HepG2 (cell line): ENCODE data around the gene PPP1R12B. TPM values are rescaled to one million over a fixed set of nuclear protein-coding genes. Genes with fewer than 3 reads are reported as not detected.
"Not testable (repeated sequence)": the region's sequence is repeated elsewhere in the genome, so short reads cannot be mapped to it uniquely, and the experiment has no call there.

Source experiments
- ATAC-seq: fragments of 200-7000 bp; cut with Tn5 transposase; 3 replicates; pipeline ENCODE4 v1.9.1; 2020; ENCODE audit warnings: mild to moderate bottlenecking, moderate library complexity
- BruUV-seq: library from RNA; stranded (reverse); fragments of 400-500 nt; replicated peaks from 2 replicates; lab custom pipeline; 2021; lab: Mats Ljungman, UMichigan
- CTCF ChIA-PET: fragments of 300-600 bp; formaldehyde crosslinking; extraction: SDS; loops from one replicate; lab custom pipeline; 2021; ENCODE audit warnings: low total read pairs, inconsistent platforms, low intra/inter-chr PET ratio; lab: Yijun Ruan, JAX
- POLR2A ChIA-PET: fragments of 350-600 bp; sonication (Branson Sonifier 250); formaldehyde crosslinking; loops from one replicate; lab custom pipeline; 2020; ENCODE audit warnings: antibody characterized with exemption, inconsistent platforms; lab: Yijun Ruan, JAX
- DNase-seq: peaks from one replicate; pipeline ENCODE4 v3.0.0-alpha.2; 2015; ENCODE audit warnings: low spot score
- FAIRE-seq: peaks from 3 replicates; lab custom pipeline; 2011; peaks lifted over from hg19 to GRCh38; lab: Jason Lieb, UNC
- H2AFZ ChIP-seq: one replicate; pipeline ENCODE4 v1.6.1; 2011; ENCODE audit warnings: low read length, inconsistent platforms
- H3K27ac ChIP-seq: fragments of 300-600 bp; 3 replicates; pipeline ENCODE4 v1.8.0; 2011; ENCODE audit warnings: mixed run types, mild to moderate bottlenecking, mixed read lengths, low read length, inconsistent platforms; ENCODE audit not compliant: insufficient read depth; ENCODE audit errors: extremely low read length
- H3K27me3 ChIP-seq, 2 experiments: fragments of 200-600 bp in 1 of 2; 2 replicates in 1 of 2; 3 replicates in 1 of 2; pipeline versions ENCODE4 v1.6.0 to v1.8.0; 2011; ENCODE audit warnings: low read length in 2 of 2, mild to moderate bottlenecking in 2 of 2, moderate library complexity in 2 of 2, inconsistent platforms in 1 of 2; ENCODE audit not compliant: insufficient read depth in 2 of 2, control insufficient read depth in 1 of 2
- H3K36me3 ChIP-seq, 2 experiments: fragments of 200-600 bp in 1 of 2; replicated peaks in 1 of 2; 2 replicates in 1 of 2; 3 replicates in 1 of 2; pipeline versions ENCODE4 v1.5.1 to v1.8.0; 2011; ENCODE audit warnings: low read length in 2 of 2, inconsistent platforms in 1 of 2; ENCODE audit not compliant: insufficient read depth in 2 of 2, control insufficient read depth in 1 of 2
- H3K4me1 ChIP-seq: 2 replicates; pipeline ENCODE4 v1.5.1; 2012; ENCODE audit warnings: low read length, inconsistent platforms; ENCODE audit not compliant: insufficient read depth
- H3K4me2 ChIP-seq: 2 replicates; pipeline ENCODE4 v1.6.0; 2011; ENCODE audit warnings: low read depth, low read length, inconsistent platforms
- H3K4me3 ChIP-seq, 3 experiments: fragments of 200-600 bp in 1 of 3; sonication (generic), shearing (Covaris generic) in 1 of 3; replicated peaks in 1 of 3; 2 replicates each; pipeline ENCODE4 v1.5.1; 2011 to 2016; ENCODE audit warnings: low read length in 3 of 3, inconsistent platforms in 2 of 3, low read depth in 2 of 3, mild to moderate bottlenecking in 2 of 3, control low read depth in 1 of 3, mixed read lengths in 1 of 3; ENCODE audit not compliant: insufficient read depth in 1 of 3
- H3K79me2 ChIP-seq: one replicate; pipeline ENCODE4 v1.6.1; 2011; ENCODE audit warnings: low read length, inconsistent platforms; ENCODE audit not compliant: insufficient read depth
- H3K9ac ChIP-seq: 2 replicates; pipeline ENCODE4 v1.6.0; 2011; ENCODE audit warnings: mild to moderate bottlenecking, low read depth, low read length, inconsistent platforms; ENCODE audit not compliant: insufficient read depth
- H3K9me3 ChIP-seq: 2 replicates; pipeline ENCODE4 v1.5.1; 2012; ENCODE audit warnings: mild to moderate bottlenecking, low read length
- H4K20me1 ChIP-seq: 2 replicates; pipeline ENCODE4 v1.6.0; 2011; ENCODE audit warnings: inconsistent platforms, mild to moderate bottlenecking, low read length, moderate library complexity; ENCODE audit not compliant: insufficient read depth
- MAFK ChIP-seq, 2 experiments: IDR thresholded peaks in 1 of 2; conservative IDR thresholded peaks in 1 of 2; 2 replicates each; pipeline ENCODE4 v1.6.1; 2011; ENCODE audit warnings: improper control_type of control experiment in 2 of 2, low read length in 2 of 2
- ZBTB26 ChIP-seq: IDR thresholded peaks from 2 replicates; pipeline ENCODE4 v1.6.1; 2016; ENCODE audit warnings: missing compliant biosample characterization, missing genetic modification reagents, borderline replicate concordance
- ZNF510 ChIP-seq: sonication (generic); formaldehyde crosslinking; IDR thresholded peaks from 2 replicates; pipeline ENCODE4 v1.4.0; 2020; ENCODE audit warnings: low read depth, mild to moderate bottlenecking, missing genetic modification reagents
- ZSCAN30 ChIP-seq: sonication (generic); formaldehyde crosslinking; IDR thresholded peaks from 2 replicates; pipeline ENCODE4 v1.5.0; 2020; ENCODE audit warnings: mild to moderate bottlenecking, missing genetic modification reagents
- WGBS: methylation state at CpG from one replicate; pipeline ENCODE4 v1.1.6; 2017; ENCODE audit warnings: low lambda C conversion rate; 5-methylcytosine and 5-hydroxymethylcytosine counted together
- in situ Hi-C: cut with HindIII; loops from 2 replicates; pipeline ENCODE4 v1.10.0; 2017; ENCODE audit warnings: low pct_unique_long_range_greater_than_20kb; ENCODE audit not compliant: extremely low pct_ligation_motif_present
- intact Hi-C: fragments of 100-400 bp; cut with micrococcal nuclease; formaldehyde crosslinking; loops from one replicate; pipeline ENCODE4 v1.10.0; 2022; ENCODE audit not compliant: unreplicated experiment
- polyA plus RNA-seq, 8 experiments: library from polyadenylated mRNA; depleted of rRNA in 3 of 8; stranded (reverse) in 7 of 8; unstranded in 1 of 8; fragments of >200 nt; fragmentation: Illumina TruSeq in 4 of 8; extraction: Trizol in 4 of 8; gene quantifications; 2 replicates each; pipeline versions ENCODE4 v1.2.1 to v1.2.3, GENCODE V29; 2011 to 2016; ENCODE audit warnings: low read depth in 4 of 8, missing spikeins in 1 of 8, mixed read lengths in 1 of 8; ENCODE audit not compliant: insufficient read depth in 1 of 8
- total RNA-seq, 5 experiments: library from RNA; depleted of rRNA; stranded (reverse); fragments of >200 nt; fragmentation: Illumina TruSeq; extraction: Trizol; gene quantifications; 2 replicates each; pipeline ENCODE4 v1.2.3, GENCODE V29; 2016; ENCODE audit warnings: low read depth in 1 of 5

Gene PPP1R12B
- total and polyA plus RNA-seq, 2 of the 13 experiments (the other 11 are each of a cell fraction or from before 2014, with no cell fraction given), result 12.0 to 13.6 TPM

- Histone ChIP-seq H3K27ac (no peak overlapping the region), H3K36me3 (no peaks in the 10 kb centered on the region; a peak in 1 of 5 replicates), H4K20me1 (no peaks in the 10 kb centered on the region)
- in situ Hi-C loops (no loop called here), intact Hi-C loops (no loop called here)
- POLR2A ChIA-PET, result no interaction called here
- BruUV-seq, result no TSS peak
- no peak for TF ChIP-seq ZBTB26 (CRISPR knock-in tag)
- TF ChIP-seq ZSCAN30 (CRISPR knock-in tag), result no peak
- TF ChIP-seq ZNF510 (CRISPR knock-in tag), result no peak
- TF ChIP-seq, all 625 proteins: peak for 0
- peaks cover 1% of the 10 kb centered on the region for H3K4me1 ChIP-seq
- ATAC-seq, result no peak
- H3K27me3 ChIP-seq, result no peaks in the 10 kb centered on the region
- FAIRE-seq, result no peak
- CTCF ChIA-PET, result no interaction called here
- no peak overlapping the region for H3K9ac ChIP-seq
- H3K4me3 ChIP-seq, result no peak overlapping the region
- H3K79me2 ChIP-seq, result no peaks in the 10 kb centered on the region
- H3K9me3 ChIP-seq, result no peaks in the 10 kb centered on the region
- H2AFZ ChIP-seq, result no peak overlapping the region
- WGBS, result 85% methylated on average over 3 of the region's 3 CpGs
- no peak for DNase-seq
- H3K4me2 ChIP-seq, result no peak overlapping the region
Measured at GRCh38 chr1:202471246-202471645, 122.7 kb downstream of the PPP1R12B start.

- ATAC-seq, H3K4me3 ChIP-seq, H3K9me3 ChIP-seq, BruUV-seq, intact Hi-C loops, H3K27ac ChIP-seq, DNase-seq, H3K4me2 ChIP-seq, H3K36me3 ChIP-seq, H3K79me2 ChIP-seq, H3K9ac ChIP-seq, FAIRE-seq, H3K4me1 ChIP-seq, POLR2A ChIA-PET, H4K20me1 ChIP-seq, H3K27me3 ChIP-seq, H2AFZ ChIP-seq, in situ Hi-C loops, CTCF ChIA-PET: not testable (repeated sequence)
- WGBS, result 75% methylated on average over 2 of the region's 2 CpGs
- 0 out of 4 replicates have a peak, but pooled peaks of 1 of the 2 experiments have one; percentile 8 for TF ChIP-seq MAFK (conservative IDR thresholded peaks at IDR 0.05 in 1 of 2, IDR thresholded peaks at IDR 0.05 in 1 of 2; ENCODE audit: low read length in 2 of 2)
Measured at GRCh38 chr1:202472347-202473124, 124.0 kb downstream of the PPP1R12B start.

GRCh38 chr1:202473266-202474045 lies 125.0 kb downstream of the PPP1R12B start:
- CTCF ChIA-PET, POLR2A ChIA-PET, BruUV-seq, H3K9me3 ChIP-seq, H3K9ac ChIP-seq, H3K36me3 ChIP-seq, H3K4me1 ChIP-seq, in situ Hi-C loops, ATAC-seq, intact Hi-C loops, DNase-seq, H3K79me2 ChIP-seq, H3K27me3 ChIP-seq, H2AFZ ChIP-seq, H3K4me3 ChIP-seq, H3K27ac ChIP-seq, H4K20me1 ChIP-seq, H3K4me2 ChIP-seq, FAIRE-seq: not testable (repeated sequence)
- 95% methylated on average over 6 of the region's 6 CpGs for WGBS
